GM21515 (cell line): ENCODE measurements around the gene RNU1-1.
"Not testable (repeated sequence)": the region's sequence is repeated elsewhere in the genome, so short reads cannot be mapped to it uniquely, and the experiment has no call there.

Experiments used
- ATAC-seq: cut with Tn5 transposase; IDR thresholded peaks from one replicate; pipeline ENCODE4 v1.9.1; 2021; ENCODE audit not compliant: unreplicated experiment

The RNU1-1 gene

DNA sequence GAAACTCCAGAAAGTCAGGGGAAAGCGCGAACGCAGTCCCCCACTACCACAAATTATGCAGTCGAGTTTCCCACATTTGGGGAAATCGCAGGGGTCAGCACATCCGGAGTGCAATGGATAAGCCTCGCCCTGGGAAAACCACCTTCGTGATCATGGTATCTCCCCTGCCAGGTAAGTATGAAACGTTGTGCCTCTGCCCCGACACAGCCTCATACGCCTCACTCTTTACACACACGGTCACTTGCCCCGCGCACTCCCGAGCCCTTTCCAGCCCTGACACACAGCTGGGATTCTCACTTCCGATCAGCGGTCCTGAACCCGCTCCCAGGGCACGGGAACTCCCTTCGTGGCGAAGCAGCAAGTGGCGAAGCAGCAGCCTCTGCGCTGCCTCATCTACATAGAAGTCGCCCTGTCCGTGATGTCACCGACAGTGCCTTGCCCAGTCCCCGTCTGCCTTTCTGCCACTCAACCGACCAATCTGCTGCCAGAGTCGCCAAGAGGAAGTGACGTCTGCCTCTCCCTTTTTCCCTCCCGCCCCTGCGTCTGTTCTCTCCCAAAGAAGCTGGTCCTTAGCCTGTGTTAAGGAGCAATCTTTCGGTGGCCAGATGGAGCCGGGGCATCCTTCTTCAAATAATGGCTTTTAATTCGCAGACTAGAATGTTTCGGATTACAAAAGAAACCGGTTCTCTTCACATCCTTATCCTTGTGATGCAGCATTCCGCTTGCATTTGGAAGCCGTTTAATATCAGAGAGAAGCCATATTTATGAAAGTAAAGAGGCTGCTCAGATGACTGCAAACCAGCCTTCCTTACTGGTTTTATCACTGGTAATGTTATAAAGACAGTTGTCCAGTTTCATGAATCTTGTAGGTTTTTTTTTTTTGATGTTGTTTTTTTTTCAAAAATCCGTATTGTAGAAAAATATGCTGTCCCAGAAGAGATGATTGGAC lies at the start of gene RNU1-1:
RNU1-1 (minus strand) TSS at position 179 of the 949 bp plus-strand sequence.
- not testable (repeated sequence) for ATAC-seq

DNA sequence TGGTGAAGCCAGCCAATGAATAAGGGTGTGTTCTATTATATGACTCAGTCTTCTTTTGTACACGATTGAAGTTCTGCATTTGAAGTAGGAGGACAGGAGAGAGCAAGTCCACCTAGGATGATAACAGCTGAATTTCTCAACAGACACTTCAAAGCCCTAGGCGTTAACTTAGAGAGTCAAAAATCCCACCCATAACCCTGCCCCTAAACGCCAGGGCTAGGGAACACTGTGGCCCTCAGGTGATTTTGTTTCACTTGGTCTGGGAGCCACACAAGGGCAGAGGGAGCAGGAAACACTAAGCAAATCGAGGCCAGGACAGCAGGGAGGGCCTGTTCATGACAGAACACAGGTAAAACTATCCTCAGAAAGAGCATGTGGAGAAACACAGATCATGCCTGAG lies 47.0 kb upstream of the RNU1-1 start:
- ATAC-seq: not testable (repeated sequence)

DNA sequence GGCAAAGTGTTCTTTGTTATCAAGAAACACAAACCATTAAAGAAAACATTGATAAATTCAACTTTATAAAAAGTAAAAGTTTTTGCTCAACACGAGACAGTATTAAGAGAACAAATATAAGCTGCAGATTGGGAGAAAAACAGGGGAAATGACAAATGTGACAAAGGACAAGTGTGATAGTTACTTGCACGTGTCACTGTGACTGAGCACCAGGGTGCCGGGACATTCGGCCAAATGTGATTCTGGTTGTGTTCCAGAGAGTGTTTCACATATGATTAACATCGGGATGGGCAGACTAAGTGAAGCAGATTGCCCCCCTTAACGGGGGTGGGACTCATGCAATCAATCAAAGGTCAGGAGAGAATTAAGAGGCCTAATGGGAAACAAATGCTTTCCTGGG lies 46.4 kb upstream of the RNU1-1 start:
- not testable (repeated sequence) for ATAC-seq

DNA sequence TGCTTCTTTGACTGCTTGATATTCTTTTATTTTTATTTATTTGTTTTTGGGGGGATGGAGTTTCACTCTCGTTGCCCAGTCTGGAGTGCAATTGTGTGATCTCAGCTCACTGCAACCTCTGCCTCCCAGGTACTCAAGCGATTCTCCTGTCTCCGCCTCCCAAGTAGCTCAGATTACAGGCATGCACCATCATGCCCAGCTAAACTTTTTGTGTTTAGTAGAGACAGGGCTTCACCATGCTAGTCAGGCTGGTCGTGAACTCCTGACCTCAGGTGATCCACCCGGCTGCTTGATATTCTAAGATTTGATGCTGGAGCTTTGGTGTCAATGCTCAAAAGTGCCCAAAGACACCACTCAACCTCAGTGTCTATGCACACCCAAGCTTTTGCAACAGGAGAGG lies 45.6 kb upstream of the RNU1-1 start:
- not testable (repeated sequence) for ATAC-seq

DNA sequence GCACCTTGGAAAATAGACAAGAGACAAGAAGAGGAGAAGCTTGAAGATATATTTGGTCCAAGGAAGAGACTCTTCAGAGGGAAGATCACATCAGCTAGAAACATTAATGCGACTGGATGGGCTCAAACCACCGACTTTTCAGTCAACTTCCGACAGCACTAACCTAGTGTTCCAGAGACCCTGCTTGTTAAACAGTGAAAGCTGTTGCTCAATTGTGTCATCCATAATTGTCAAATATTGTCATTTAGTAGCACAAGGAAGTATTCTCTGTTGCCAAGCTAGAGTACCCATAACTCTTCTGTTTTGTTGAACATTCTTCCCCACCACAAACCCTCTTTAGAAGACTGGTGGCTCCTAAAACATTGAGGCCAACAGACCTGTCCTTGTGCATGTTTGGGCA lies 42.9 kb upstream of the RNU1-1 start:
- ATAC-seq: not testable (repeated sequence)

DNA sequence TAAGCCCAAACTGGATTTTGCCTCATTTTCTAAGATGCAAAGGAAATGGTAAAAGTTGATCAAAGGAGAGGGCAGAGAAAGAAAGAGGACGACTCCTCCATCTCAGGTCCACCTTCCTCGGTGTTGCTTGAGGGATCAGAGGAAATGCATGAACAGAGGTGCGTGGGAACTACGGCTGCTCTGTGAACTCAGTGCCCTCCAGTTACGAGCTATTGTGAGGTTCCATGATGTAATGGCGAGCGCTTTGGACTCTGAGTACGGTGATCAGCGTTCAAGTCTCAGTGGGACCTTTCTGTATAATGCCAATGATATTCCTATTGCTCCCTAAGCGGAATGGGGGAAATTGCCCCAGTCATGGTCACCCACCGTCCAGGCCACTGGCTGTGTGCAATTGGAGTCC lies 39.2 kb upstream of the RNU1-1 start:
- not testable (repeated sequence) for ATAC-seq

DNA sequence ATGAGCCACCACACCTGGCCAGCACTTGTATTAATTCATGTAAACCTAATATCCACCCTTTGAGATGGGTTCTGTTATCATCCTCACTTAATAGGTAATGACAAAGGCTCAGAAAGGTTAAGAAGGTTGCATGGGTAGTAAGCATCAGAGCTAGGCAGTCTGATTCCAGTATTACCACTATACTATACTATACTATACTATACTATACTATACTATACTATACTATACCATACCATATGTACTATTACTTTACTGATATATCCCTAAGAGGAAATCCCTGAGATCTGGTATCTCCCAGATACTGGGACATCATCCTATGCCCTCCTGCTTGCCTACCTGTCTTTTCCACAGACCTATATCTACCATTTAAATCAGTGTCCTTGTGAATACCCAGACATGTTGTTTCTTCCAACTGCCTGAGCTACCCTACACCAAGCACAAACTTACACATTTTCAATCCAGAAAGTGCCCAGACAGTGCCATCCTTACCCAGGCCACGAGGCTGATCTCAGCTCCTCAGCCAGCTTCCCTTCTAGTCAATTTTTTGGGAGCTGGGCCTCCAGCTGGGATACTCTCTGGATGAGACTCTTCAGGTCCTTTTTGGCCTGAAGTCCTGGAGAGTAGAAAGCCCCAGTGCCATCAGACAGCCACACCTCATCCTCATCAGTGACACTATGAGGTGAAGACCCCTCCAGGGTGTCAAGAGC lies 36.3 kb upstream of the RNU1-1 start:
- ATAC-seq: not testable (repeated sequence)

DNA sequence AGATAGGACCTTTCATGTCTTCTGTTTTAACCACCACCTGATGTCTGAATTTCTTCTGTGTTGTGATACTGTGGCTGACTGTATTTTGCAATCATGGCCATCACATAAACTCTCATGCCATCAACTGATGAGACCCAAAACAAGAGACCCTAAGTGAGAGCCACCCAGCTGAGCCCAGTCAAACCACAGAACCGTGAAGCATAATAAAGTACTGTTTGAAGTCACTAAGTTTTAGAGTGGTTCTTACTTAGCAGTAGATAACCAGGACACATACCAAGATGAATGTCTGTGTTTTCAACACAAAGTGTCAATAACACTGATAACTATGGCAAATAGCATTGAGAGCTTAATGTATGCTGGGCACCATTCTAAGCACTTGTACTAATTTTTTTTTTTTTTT lies 35.5 kb upstream of the RNU1-1 start:
- not testable (repeated sequence) for ATAC-seq

DNA sequence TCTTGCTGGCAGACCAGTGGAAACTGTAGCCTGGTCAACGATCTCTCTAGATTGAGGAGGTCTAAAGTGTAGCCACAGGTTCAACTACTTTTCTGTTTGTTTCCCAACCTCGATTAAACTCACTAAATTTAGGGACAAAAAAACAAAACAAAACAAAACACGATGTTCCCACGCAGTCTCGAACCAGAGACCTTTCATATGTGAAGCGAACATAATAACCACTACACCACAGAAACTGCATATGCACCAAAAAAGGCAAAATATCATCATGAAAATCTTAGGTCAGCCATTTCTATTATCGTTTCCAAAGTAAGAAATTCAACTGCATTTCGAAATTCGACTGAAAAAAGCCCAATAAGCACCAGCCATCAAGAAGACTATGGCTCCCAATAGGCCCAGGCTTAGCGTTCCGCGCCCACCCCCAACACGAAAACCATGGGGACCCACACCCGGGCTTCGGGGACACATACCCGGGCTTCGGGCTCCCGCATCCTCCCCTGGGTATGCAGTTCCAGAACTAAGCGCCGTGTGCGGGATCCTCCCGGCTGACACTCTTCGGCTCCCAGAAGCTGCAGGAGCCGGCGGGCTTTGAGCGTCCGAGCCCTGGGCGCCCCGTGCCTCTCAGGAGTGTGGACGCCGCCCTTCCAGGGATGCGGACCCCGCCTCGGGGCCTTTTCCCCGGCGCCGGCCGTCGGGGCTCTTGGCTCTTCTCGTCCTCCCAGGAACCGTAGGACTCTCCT lies 33.6 kb upstream of the RNU1-1 start:
- ATAC-seq: not testable (repeated sequence)

DNA sequence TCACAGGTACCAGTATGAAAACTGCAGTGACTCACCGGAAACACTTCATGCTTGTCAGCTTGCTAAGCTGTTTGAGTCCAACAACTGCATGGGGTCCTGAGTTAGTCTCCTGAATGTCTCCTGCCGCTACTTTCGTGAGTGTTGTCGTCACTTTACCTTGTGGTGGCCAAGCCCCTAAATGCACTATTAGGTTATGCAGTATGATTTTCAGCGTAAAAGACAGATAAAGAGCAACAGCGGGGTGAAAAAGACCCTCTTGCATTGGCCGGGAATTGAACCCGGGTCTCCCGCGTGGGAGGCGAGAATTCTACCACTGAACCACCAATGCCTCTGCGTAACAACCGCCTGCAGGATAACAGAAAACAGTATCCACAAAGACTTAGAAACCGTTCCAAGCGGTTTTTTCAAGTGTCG lies 31.6 kb upstream of the RNU1-1 start:
- not testable (repeated sequence) for ATAC-seq

DNA sequence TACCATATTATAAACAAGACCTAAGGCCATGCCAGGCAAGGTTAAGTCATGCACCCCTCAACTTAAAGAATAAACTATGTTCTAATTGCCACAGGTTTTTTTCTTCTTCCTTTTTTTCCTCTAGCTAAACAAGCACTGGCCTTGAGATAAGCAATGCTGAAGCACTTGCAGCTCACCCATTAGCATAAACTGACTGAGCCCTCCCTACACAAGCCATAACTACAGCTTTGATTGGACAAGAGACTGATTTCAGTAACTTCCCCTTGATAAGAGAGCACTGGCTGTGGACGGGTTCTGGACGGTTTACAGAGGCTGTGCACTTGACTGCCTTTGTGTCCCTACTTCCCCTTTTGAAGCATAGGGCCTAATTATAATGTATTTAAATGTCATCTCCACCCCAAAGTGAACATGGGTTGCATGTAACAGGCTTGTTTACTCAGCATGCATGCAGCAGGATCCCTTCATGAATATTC lies 26.4 kb upstream of the RNU1-1 start:
- not testable (repeated sequence) for ATAC-seq

DNA sequence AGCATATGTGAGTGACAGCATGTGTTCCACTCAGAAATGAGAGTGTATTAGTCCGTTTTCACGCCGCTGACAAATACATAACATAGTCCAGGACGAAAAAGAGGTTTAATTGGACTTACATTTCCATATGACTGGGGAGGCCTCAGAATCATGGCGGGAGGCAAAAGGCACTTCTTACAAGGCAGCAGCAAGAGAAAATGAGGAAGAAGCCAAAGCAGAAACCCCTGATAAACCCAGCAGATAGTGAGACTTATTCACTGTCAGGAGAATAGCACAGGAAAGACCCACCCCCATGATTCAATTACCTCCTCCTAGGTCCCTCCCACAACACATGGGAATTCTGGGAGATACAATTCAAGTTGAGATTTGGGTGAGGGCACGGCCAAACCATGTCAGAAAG lies 23.4 kb upstream of the RNU1-1 start:
- ATAC-seq: not testable (repeated sequence)

DNA sequence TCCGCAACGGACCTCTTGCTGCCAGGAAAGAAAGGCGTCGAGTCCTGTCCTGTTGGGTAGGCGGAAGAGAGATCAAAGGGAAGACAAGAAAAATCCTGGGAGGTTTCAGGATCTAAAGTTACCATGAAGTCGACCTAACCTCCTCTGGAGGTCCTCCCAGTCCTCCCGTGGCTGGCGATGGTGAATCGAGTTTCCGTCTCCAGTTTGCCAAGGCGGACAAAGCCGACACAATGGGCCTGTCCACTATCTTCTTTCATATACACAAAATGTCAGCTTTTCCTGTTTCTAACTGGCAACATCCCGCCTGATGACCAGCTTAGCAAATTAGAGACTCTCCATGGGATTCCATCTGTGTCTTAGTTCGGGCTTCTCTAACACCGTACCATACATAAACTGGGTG lies 22.7 kb upstream of the RNU1-1 start:
- not testable (repeated sequence) for ATAC-seq

DNA sequence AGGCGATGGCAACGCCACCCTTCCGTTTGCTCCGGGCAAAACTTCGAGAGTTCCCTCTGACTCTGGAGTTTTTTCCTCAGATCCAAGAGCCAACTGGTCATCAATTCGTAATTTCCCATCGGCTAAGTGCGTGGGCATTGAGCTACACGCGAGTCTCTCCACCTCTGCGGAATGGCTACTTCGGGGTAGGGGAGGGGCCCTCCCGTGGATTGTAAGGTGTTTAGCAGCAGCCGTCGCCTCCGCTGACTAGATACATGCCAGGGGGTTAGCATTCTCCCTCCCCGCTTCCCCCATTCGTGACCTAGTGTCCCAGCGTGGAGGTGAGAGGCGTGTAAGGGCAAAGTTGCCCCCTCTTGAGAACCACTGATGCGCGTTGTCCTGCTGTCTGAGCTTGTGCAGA lies 21.8 kb upstream of the RNU1-1 start:
- not testable (repeated sequence) for ATAC-seq

DNA sequence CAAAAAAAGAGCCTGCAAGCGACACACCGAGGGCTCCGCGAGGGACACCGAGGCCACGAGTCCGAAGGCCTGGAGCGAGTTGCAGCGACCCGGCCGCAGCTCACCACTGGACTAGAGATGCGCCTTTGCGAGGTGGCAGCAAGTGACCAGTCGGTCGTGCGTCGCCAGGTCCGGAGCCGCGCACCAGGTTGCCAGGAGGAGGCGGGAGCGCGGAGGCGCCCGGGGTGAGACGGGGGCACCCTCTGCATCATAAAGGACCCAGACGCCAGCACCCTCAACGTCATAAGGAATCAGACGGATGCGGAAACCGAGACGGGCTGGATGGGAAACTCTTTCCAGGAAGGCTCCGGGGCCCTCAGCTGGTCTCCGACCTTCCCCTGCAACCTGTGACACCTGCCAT lies 21.4 kb upstream of the RNU1-1 start:
- ATAC-seq: not testable (repeated sequence)

DNA sequence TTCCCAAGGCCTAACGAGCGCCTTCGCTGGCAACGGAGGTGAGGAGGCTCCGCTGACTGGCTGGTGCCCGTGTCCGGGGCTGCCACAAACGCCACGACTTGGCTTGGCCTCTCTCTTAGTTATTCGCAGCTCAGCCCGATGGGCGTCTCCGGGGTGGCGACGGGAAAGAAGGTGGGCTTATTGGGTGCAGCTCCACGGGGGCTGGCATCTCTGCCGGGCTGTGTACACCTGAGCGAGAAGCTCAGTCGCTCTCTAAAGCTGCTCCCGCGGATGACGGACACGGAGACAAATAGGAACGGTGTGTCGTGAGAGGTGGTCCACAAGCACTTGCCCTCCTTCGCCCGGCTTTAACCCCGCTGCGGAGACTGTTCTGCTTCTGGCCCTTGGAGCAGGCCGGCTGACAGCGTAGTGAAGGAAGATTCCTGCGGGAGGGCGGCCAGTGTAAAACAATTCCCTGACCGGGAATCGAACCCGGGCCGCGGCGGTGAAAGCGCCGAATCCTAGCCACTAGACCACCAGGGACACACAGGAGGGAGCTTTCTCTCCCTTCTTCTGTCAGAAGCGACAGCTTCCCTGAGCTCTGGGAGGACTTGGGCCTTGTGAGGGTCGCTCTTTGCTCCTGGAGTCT lies 20.9 kb upstream of the RNU1-1 start:
- not testable (repeated sequence) for ATAC-seq

DNA sequence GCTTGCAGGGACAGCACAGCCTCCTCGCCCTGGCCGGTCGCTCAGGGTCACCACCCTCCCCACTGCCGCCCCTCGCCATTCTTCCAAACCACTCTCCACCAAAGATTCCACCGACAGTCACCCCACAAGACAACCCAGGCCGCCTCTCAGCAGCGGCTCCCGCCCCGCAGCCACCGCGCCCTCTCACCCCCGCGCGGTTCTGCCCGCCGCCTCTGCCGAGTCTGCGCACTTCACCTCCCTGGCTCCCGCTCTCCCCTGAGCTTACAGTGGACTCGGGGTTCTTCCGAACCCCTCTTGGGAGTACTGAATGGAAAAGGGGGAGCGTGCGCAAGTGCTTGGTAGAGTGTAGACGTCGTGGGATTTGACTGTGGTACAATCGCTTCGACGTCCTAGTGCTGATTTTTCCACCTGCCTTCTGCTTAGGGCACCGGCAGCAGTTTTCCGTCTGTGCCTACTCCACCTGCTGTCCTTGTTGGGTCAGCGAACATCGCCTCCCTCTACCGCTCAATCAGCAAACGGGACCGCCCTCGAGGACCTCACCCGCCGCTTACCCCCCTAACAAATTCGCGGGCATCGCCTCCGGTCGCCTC lies 20.2 kb upstream of the RNU1-1 start:
- ATAC-seq: not testable (repeated sequence)

DNA sequence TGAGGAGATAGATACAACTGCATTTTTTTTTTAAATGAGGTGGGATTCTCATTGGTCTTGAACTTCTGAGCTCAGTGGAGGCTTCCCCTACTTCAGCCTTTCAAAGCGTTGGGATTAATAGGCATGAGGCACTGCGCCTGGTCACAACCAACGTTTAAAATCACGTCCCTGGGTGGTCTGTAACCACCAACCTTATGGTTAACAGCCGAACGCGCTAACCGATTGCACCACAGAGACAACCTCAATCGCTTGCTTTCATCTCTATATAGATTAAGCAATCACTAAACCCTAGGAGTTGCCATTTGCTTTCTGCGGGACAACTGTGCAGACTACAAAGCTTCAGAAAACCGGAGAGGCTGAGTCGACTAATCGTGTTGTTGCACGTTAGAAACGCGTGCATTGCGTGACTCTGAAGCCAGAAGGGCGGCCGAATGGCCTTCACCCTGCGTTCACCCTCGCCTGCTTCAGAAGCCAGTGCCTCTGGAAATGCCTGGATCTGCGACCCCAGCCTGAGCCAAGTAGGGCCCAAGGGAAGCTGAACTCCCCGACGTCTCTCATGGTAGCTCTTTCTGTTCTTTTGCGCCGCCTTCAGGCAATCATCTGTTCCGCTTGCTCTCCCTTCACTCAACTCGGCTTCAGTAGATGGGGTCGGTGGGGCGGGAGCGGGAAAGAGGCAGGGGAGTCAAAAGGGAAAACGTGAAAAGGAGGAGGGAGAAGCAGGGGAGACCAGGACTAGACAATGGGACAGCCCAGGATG lies 18.3 kb upstream of the RNU1-1 start:
- ATAC-seq: not testable (repeated sequence)

DNA sequence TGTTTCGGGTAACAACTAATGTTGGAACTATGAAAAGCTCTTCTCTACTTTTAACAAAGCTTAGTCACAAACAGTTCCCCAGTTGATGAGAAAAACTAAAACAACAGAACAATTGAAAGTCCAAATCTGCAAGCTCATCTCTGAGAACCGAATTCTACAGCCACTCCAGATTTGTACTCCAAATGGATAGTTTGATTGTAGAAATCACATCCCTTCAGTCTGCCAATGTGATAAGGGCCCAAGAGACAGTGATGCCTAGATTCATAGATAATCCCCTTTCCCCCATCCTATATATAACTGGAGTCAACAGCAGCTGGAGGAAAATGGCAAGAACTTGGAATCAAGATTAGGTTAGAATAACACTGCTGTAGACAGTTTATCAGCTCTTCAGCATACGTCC lies 14.3 kb upstream of the RNU1-1 start:
- not testable (repeated sequence) for ATAC-seq
